ENCODE measurements around the gene TSC22D2.

The TSC22D2 gene

DNA sequence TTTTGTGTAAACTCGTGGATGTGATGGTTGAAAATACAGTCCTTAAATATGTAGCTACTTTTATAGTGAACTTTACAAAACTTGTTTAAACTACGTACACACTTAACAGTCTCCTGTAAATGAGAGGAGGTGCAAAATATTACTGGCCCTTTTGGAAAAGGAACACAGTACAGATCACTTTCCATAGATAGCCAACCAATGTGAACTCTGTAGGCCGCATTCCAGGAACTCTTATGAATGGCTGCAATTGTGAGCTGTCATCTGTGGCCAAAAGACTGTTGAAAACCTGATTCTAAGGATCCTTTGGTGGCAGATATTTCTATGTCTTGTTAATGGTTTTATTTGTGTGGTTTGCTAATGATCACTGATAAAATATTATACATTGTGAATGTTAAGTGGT lies 6.2 kb downstream of the TSC22D2 start:
- DNase-seq, result no peak

GRCh38 chr3:150414959-150415358 lies 6.9 kb downstream of the TSC22D2 start:
- DNase-seq, result no peak

GRCh38 chr3:150419076-150419868 lies 11.2 kb downstream of the TSC22D2 start:
- no peak for DNase-seq

- DNase-seq, result no peak
Measured at GRCh38 chr3:150419959-150420358, 11.9 kb downstream of the TSC22D2 start.

- DNase-seq, result no peak
Measured at GRCh38 chr3:150421256-150421655, 13.2 kb downstream of the TSC22D2 start.

DNA sequence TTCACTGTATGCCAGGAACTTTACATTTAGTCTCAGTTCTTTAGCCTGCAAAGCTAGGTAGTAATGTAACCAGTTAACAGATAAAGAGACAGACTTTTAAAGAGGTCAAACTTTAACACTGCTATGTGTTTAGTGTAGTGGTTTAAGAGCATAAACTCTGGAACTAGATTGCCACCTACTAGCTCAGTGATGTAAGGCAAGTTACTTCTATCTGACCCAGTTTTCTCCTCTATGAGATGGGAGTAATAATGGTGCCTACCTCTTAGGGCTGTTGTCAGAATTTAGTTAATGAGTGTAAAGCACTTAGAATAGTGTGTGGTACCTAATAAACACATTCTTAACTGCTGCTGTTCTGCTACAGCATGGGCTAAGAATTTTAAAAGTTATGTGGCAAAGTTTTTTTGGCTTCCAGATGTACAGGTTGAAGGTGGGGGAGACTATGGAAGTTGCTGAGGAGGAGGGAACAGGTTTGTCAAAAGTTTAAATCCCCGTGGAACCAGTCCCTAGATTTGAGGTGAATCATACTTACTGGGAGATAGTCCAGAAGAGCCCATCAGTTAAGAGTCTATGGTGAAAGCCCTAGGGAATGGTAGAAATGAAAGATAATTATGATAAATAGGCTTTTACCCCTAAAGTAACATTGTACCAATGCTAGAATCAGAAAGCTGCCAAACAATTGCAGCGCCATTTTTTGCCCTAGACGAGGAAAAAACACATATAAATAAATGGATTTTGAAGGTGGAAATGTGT lies 13.9 kb downstream of the TSC22D2 start:
- no peak for DNase-seq

DNA sequence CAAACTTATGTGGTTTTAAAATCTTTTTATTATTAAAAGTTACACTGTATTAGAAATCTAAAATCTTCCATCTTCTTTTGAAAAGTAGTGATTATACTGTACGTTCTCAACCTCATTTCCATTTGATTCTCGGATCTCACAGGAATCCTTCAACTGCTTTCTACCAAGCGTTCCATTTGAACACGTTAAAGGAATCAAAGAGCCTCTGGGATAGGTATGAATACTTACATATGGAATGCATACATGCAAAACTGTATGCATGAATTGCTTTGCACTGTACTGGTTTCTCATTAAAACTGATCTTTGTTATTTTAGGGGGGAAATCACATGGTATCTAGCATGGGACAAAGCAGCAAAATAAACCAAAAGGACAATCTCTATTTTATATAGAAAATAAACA lies 14.8 kb downstream of the TSC22D2 start:
- DNase-seq, result no peak

GRCh38 chr3:150423761-150424160 lies 15.7 kb downstream of the TSC22D2 start:
- DNase-seq, result no peak

GRCh38 chr3:150426292-150426691 lies 18.2 kb downstream of the TSC22D2 start:
- DNase-seq, result no peak

- DNase-seq, result no peak
Measured at GRCh38 chr3:150428562-150428961, 20.5 kb downstream of the TSC22D2 start.

DNA sequence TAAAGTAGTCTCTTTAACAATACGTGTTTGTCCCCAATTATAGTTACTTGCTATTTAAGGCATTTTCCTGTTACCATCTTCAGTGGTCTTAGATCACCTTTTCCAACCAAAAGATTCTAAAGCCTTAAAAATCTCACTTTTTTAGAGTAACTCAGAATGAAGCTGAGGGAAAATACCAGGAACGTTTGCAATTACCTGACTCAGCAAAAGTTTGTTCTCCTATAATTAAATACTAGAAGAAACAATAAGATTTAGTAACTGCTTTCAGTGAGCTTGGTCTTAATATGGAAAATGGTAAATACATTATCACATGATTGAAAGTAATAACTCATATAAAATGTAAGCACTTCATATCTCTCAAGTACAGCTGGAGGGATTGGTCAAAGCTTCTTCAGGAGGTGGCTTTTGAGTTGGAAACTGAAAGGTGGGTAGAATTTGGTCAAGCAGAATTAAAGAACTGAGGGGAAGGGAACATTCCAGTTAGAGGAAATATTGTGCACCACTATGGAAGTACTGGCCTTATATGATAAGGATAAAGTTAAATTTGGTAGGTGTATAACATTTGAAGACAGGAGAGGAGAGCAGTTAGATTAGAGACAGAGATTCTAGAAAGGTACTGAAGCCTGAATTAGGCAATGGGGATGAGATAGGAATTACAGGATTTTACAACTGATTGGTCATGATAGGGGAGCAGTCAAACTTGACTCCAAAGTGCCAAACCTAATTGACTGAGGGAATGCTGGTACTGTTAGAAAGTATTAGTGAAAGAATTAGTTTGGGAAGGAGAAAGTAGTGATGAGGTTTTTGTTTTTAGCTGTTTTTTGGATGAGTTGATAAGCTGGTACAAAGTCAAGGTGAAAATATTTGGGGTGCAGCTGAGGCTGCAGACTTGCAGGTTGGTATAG lies 21.9 kb downstream of the TSC22D2 start:
- DNase-seq, result no peak

DNA sequence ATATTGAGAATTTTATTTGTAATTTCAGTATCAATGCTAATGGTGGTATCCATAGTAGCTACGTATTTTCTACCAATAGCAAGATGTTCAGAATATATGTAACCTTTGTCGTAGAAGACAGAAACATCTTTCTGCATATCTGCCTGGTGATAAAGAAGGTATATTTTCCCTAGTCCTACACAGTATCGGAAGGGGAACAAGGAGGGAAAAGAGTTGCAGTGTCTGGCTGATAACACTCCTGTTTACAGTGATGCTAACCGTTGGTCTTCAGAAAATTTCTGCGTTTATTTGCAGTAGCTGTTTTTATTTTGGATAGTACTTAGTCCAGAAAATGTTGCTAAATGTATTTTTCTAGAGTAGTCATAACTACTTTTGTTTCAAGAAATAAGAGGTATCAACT lies 25.2 kb downstream of the TSC22D2 start:
- no peak for DNase-seq

DNA sequence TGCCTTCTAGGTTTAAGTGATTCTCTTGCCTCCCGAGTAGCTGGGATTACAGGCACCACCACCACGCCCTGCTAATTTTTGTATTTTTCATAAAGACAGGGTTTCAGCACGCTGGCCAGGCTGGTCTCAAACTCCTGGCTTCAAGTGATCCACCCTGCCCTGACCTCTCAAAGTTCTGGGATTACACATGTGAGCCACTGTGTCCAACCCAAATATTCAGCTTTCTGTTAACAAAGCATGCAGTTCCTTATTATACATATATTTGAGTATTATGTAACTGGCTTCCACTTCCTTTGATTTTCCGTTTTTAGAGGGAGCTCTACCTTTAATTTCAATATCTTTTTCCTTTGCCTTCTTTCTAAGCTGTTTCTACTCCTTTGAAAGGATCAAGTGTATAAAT lies 26.1 kb downstream of the TSC22D2 start:
- no peak for DNase-seq

GRCh38 chr3:150436161-150436560 lies 28.1 kb downstream of the TSC22D2 start:
- no peak for DNase-seq

DNA sequence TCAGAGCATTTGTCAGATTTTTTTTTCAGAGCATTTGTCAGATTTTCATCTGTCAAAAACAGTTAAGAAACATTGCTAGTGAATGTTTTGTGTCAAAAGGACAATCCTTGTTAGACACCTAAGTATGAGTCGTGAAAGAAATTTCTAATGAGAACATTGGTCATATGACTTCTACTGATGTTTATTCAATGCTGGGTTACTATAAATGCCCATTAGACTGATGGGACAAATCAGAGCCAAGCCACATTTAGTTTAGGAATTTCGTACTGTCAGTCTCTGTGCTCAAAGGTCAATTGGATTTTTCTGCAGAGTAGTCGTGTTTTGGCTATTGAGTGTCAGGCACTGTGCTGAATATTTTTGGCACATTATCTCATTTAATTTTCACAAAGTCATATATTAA lies 31.6 kb downstream of the TSC22D2 start:
- no peak for DNase-seq

GRCh38 chr3:150443331-150443741 lies 35.2 kb downstream of the TSC22D2 start:
- DNase-seq, result no peak

- DNase-seq, result no peak
Measured at GRCh38 chr3:150444371-150444770, 36.3 kb downstream of the TSC22D2 start.

DNA sequence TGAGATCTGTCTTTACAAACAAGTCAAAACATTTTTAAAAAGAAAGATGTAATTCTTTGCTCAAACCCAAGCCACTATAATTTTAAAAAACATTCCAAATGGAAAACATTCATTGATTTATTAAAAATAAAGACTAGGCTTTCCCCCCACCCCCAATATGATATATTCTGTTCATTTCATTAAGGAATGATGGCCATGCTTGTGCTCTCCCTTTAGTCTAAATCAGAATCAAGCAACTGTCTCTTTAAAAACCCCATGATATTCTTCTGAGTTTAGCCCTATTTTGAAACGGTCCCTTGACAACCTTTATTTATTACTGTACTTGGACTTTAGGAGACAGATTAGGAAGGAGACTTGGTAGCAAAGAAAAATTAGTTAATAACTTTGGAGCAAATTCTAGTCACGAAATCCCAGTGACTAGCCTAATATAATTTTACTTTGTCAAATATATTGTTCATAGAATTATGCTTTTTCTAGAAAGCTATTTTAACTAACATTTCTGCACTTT lies 38.4 kb downstream of the TSC22D2 start:
- DNase-seq, result no peak

- DNase-seq, result no peak
Measured at GRCh38 chr3:150447084-150447483, 39.0 kb downstream of the TSC22D2 start.

GRCh38 chr3:150447631-150448465 lies 39.8 kb downstream of the TSC22D2 start:
- no peak for DNase-seq

DNA sequence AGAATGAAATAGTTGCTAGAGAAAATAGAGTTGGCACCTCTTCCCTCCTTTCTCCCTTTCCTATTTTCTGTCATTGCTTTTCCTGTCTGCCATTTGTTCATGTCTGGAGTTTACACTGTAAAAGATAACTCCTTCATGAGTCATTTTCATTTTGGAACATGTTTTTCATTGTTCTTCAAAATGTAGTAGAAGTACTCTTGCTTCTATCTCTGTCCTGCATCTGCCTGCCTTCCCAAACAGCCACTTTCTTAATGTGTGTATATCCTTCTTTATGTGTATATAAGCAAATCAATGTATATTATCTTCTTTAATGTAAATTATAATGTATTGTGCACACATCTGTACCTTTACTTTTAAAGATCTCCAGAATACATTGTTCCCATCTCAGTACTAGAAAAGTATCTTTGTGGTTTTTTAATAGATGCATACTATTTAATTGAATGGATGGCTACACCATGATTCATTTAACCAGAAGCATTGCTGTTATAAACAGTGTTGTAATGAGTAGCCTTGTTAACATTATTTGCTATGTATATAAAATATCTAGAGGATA lies 41.1 kb downstream of the TSC22D2 start:
- DNase-seq, result no peak

- DNase-seq, result no peak
Measured at GRCh38 chr3:150450916-150451315, 42.8 kb downstream of the TSC22D2 start.
